HEK293 (cell line): ENCODE data around the gene AQP6.
A peak's percentile ranks its signal among the peaks of the same experiment; 100 is the strongest.

ENCODE experiments used
- CTCF ChIA-PET: fragments of 350-600 bp; formaldehyde crosslinking; extraction: SDS; loops from one replicate; lab custom pipeline; 2021; ENCODE audit warnings: antibody characterized with exemption; lab: Yijun Ruan, JAX
- POLR2A ChIA-PET: fragments of 300-600 bp; formaldehyde crosslinking; extraction: SDS; loops from one replicate; lab custom pipeline; 2020; ENCODE audit warnings: antibody characterized with exemption, inconsistent platforms; lab: Yijun Ruan, JAX
- H3K27ac ChIP-seq: fragments of 200-500 bp; sonication (Bioruptor generic); 2 replicates; pipeline ENCODE4 v1.5.1; 2014; ENCODE audit warnings: low read depth, low read length, control low read depth, inconsistent platforms; ENCODE audit errors: extremely low read depth
- H3K36me3 ChIP-seq, 2 experiments: fragments of 200-500 bp in 1 of 2; sonication (Bioruptor generic) in 1 of 2; 1 replicate in 1 of 2; 2 replicates in 1 of 2; pipeline ENCODE4 v1.5.1; 2014 to 2017; ENCODE audit warnings: inconsistent platforms in 2 of 2, low read length in 2 of 2; ENCODE audit not compliant: control insufficient read depth in 2 of 2, insufficient read depth in 1 of 2
- H3K4me1 ChIP-seq: fragments of 200-500 bp; sonication (Bioruptor generic); 2 replicates; pipeline ENCODE4 v1.5.1; 2014; ENCODE audit warnings: mild to moderate bottlenecking, low read length, inconsistent platforms; ENCODE audit not compliant: control insufficient read depth, insufficient read depth
- H3K4me3 ChIP-seq: 2 replicates; pipeline ENCODE4 v1.5.1; 2011; ENCODE audit warnings: low read depth, mild to moderate bottlenecking, control low read depth, low read length, moderate library complexity
- H3K9me3 ChIP-seq: fragments of 200-500 bp; sonication (Bioruptor generic); 2 replicates; pipeline ENCODE4 v1.5.1; 2014; ENCODE audit warnings: low read depth, low read length, inconsistent platforms; ENCODE audit not compliant: control insufficient read depth, insufficient read depth
- KLF1 ChIP-seq: fragments of 450-650 bp; formaldehyde crosslinking; IDR thresholded peaks from 2 replicates; pipeline ENCODE4 v1.5.1; 2016; ENCODE audit warnings: missing biosample characterization, missing genetic modification characterization
- KLF17 ChIP-seq: fragments of 450-650 bp; formaldehyde crosslinking; IDR thresholded peaks from 2 replicates; pipeline ENCODE4 v1.5.1; 2016; ENCODE audit warnings: missing biosample characterization, missing genetic modification characterization
- OSR2 ChIP-seq: fragments of 450-650 bp; formaldehyde crosslinking; IDR thresholded peaks from 2 replicates; pipeline ENCODE4 v1.5.1; 2016; ENCODE audit warnings: missing biosample characterization, missing genetic modification characterization
- PRDM6 ChIP-seq: fragments of 450-650 bp; formaldehyde crosslinking; IDR thresholded peaks from 2 replicates; pipeline ENCODE4 v1.5.1; 2017; ENCODE audit warnings: missing biosample characterization, missing genetic modification characterization
- SALL2 ChIP-seq: fragments of 450-650 bp; formaldehyde crosslinking; IDR thresholded peaks from 2 replicates; pipeline ENCODE4 v1.5.0; 2017; ENCODE audit warnings: missing biosample characterization, mild to moderate bottlenecking, missing genetic modification characterization, borderline replicate concordance
- ZNF184 ChIP-seq: fragments of 450-650 bp; IDR thresholded peaks from 2 replicates; pipeline ENCODE4 v1.5.1; 2018; ENCODE audit warnings: missing biosample characterization, mild to moderate bottlenecking, missing genetic modification characterization
- ZNF202 ChIP-seq: fragments of 450-650 bp; formaldehyde crosslinking; IDR thresholded peaks from 2 replicates; pipeline ENCODE4 v1.5.1; 2016; ENCODE audit warnings: missing biosample characterization, missing genetic modification characterization, borderline replicate concordance
- ZNF26 ChIP-seq: fragments of 450-650 bp; formaldehyde crosslinking; IDR thresholded peaks from 2 replicates; pipeline ENCODE4 v1.5.1; 2016; ENCODE audit warnings: missing biosample characterization, missing genetic modification characterization
- ZNF266 ChIP-seq: fragments of 450-650 bp; formaldehyde crosslinking; IDR thresholded peaks from 2 replicates; pipeline ENCODE4 v1.5.1; 2016; ENCODE audit warnings: missing biosample characterization, missing genetic modification characterization, low read depth
- ZNF311 ChIP-seq: fragments of 450-650 bp; formaldehyde crosslinking; IDR thresholded peaks from 2 replicates; pipeline ENCODE4 v1.5.1; 2017; ENCODE audit warnings: missing biosample characterization, missing genetic modification characterization, borderline replicate concordance
- ZNF394 ChIP-seq: fragments of 450-650 bp; formaldehyde crosslinking; IDR thresholded peaks from 2 replicates; pipeline ENCODE4 v1.5.1; 2016; ENCODE audit warnings: missing biosample characterization, missing genetic modification characterization, mild to moderate bottlenecking, moderate library complexity, borderline replicate concordance
- ZNF416 ChIP-seq: fragments of 450-650 bp; formaldehyde crosslinking; IDR thresholded peaks from 2 replicates; pipeline ENCODE4 v1.5.1; 2016; ENCODE audit warnings: missing biosample characterization, missing genetic modification characterization
- ZNF426 ChIP-seq: fragments of 450-650 bp; formaldehyde crosslinking; IDR thresholded peaks from 2 replicates; pipeline ENCODE4 v1.5.1; 2017; ENCODE audit warnings: missing biosample characterization, missing genetic modification characterization, mild to moderate bottlenecking, inconsistent platforms, moderate library complexity
- ZNF449 ChIP-seq: fragments of 450-650 bp; formaldehyde crosslinking; IDR thresholded peaks from 2 replicates; pipeline ENCODE4 v1.5.1; 2017; ENCODE audit warnings: missing biosample characterization, mild to moderate bottlenecking, missing genetic modification characterization, moderate library complexity
- ZNF560 ChIP-seq: fragments of 450-650 bp; formaldehyde crosslinking; IDR thresholded peaks from 2 replicates; pipeline ENCODE4 v1.5.1; 2017; ENCODE audit warnings: missing biosample characterization, missing genetic modification characterization, borderline replicate concordance
- ZNF585B ChIP-seq: fragments of 450-650 bp; formaldehyde crosslinking; IDR thresholded peaks from 2 replicates; pipeline ENCODE4 v1.5.1; 2016; ENCODE audit warnings: missing biosample characterization, missing genetic modification characterization
- ZNF600 ChIP-seq: fragments of 450-650 bp; formaldehyde crosslinking; IDR thresholded peaks from 2 replicates; pipeline ENCODE4 v1.5.1; 2016; ENCODE audit warnings: missing biosample characterization, missing genetic modification characterization
- ZNF626 ChIP-seq: fragments of 450-650 bp; sonication (Bioruptor Pico); formaldehyde crosslinking; IDR thresholded peaks from 2 replicates; pipeline ENCODE4 v1.5.1; 2018; ENCODE audit warnings: missing biosample characterization, missing genetic modification characterization, inconsistent platforms
- ZNF677 ChIP-seq: fragments of 450-650 bp; IDR thresholded peaks from 2 replicates; pipeline ENCODE4 v1.5.0; 2018; ENCODE audit warnings: missing biosample characterization, mild to moderate bottlenecking, missing genetic modification characterization, moderate library complexity
- ZNF747 ChIP-seq: fragments of 450-650 bp; formaldehyde crosslinking; IDR thresholded peaks from 2 replicates; pipeline ENCODE4 v1.5.1; 2016; ENCODE audit warnings: missing biosample characterization, missing genetic modification characterization

The AQP6 gene

GRCh38 chr12:50019524-50019923, 46.8 kb downstream of the AQP6 start (continued):
- TF ChIP-seq PRDM6 (no peak), ZNF394 (peak; percentile 75; the same call in 1 of the 2 replicates), ZNF426 (tag by site-specific recombination) (peak; percentile 56; the same call in 1 of the 2 replicates)

GRCh38 chr12:50021031-50021430, 48.3 kb downstream of the AQP6 start:
- no peaks in the 10 kb centered on the region for H3K9me3 ChIP-seq
- CTCF ChIA-PET = interaction anchor here (0.5 to 8.4 kb wide), 9 partner anchors 9 to 374 kb away, joined by 3 to 55 read pairs (median 4); no protein-coding TSS in a partner anchor
- peaks cover 4 to 13% of the 10 kb centered on the region in 2 experiments; a peak in 2 of 3 replicates for H3K36me3 ChIP-seq
- no peak overlapping the region for H3K27ac ChIP-seq
- POLR2A ChIA-PET = no interaction called here
- peaks cover 15% of the 10 kb centered on the region for H3K4me1 ChIP-seq
- no peak overlapping the region for H3K4me3 ChIP-seq
- no peak for TF ChIP-seq SALL2
- 0 out of 2 replicates have a peak, but pooled peaks have one; percentile 18 for TF ChIP-seq ZNF600 (tag by site-specific recombination)

- Histone ChIP-seq H3K4me1 (0 out of 2 replicates have a peak, but pooled peaks cover 6% of the 10 kb centered on the region), H3K27ac (no peak overlapping the region), H3K4me3 (no peak overlapping the region), H3K36me3 (peaks cover 0 to 8% of the 10 kb centered on the region in 2 experiments; a peak in 2 of 3 replicates), H3K9me3 (no peaks in the 10 kb centered on the region)
- POLR2A ChIA-PET = no interaction called here
- CTCF ChIA-PET = interaction anchor here (8.4 kb wide), 1 partner anchor 15 kb away, joined by 55 read pairs; no protein-coding TSS in a partner anchor
- TF ChIP-seq KLF17 (tag by site-specific recombination) (no peak), ZNF747 (no peak), OSR2 (tag by site-specific recombination) (no peak), ZNF585B (no peak), ZNF426 (tag by site-specific recombination) (no peak), ZNF26 (tag by site-specific recombination) (no peak), ZNF184 (tag by site-specific recombination) (no peak), ZNF626 (tag by site-specific recombination) (no peak), ZNF266 (no peak), ZNF677 (tag by site-specific recombination) (no peak), ZNF449 (tag by site-specific recombination) (no peak), ZNF560 (tag by site-specific recombination) (no peak), ZNF202 (tag by site-specific recombination) (no peak), ZNF416 (tag by site-specific recombination) (no peak), KLF1 (tag by site-specific recombination) (no peak), ZNF311 (tag by site-specific recombination) (no peak)
Measured at GRCh38 chr12:50022903-50023302, 50.2 kb downstream of the AQP6 start.
